Stomach smooth muscle (tissue), 2 donors: ENCODE data around the gene INHBE.
"Not testable (repeated sequence)": the region's sequence is repeated elsewhere in the genome, so short reads cannot be mapped to it uniquely, and the experiment has no call there.

ENCODE experiments used
- H3K27ac ChIP-seq: one replicate; pipeline ENCODE4 v1.7.0; 2013; ENCODE audit warnings: mild to moderate bottlenecking, low read length, inconsistent platforms
- H3K27me3 ChIP-seq, 2 donors: one replicate each; pipeline ENCODE4 v1.7.0; 2013; ENCODE audit warnings: low read length in 2 of 2; ENCODE audit not compliant: insufficient read depth in 2 of 2, control insufficient read depth in 1 of 2
- H3K36me3 ChIP-seq, 2 donors: one replicate each; pipeline ENCODE4 v1.7.0; 2013; ENCODE audit warnings: low read length in 2 of 2; ENCODE audit not compliant: control insufficient read depth in 2 of 2, insufficient read depth in 2 of 2
- H3K4me1 ChIP-seq: one replicate; pipeline ENCODE4 v1.7.0; 2013; ENCODE audit warnings: low read length; ENCODE audit not compliant: control insufficient read depth, insufficient read depth
- H3K4me3 ChIP-seq, 2 donors: one replicate each; pipeline ENCODE4 v1.7.0; 2013; ENCODE audit warnings: low read length in 2 of 2
- H3K9ac ChIP-seq, 2 donors: one replicate each; pipeline ENCODE4 v1.7.0; 2013; ENCODE audit warnings: low read length in 2 of 2, mild to moderate bottlenecking in 1 of 2
- H3K9me3 ChIP-seq, 2 donors: one replicate each; pipeline ENCODE4 v1.7.0; 2013; ENCODE audit warnings: low read length in 2 of 2; ENCODE audit not compliant: control insufficient read depth in 2 of 2
- donor health status: healthy.
- donor health status: Pancreatic carcinoma.

The INHBE gene

GRCh38 chr12:57429473-57430111 lies 25.5 kb upstream of the INHBE start:
- peaks cover 0 to 2% of the 10 kb centered on the region in 2 donors for H3K36me3 ChIP-seq
- H3K9me3 ChIP-seq = no peaks in the 10 kb centered on the region
- peak overlapping the region; percentile 79 to 96 for H3K4me3 ChIP-seq

DNA sequence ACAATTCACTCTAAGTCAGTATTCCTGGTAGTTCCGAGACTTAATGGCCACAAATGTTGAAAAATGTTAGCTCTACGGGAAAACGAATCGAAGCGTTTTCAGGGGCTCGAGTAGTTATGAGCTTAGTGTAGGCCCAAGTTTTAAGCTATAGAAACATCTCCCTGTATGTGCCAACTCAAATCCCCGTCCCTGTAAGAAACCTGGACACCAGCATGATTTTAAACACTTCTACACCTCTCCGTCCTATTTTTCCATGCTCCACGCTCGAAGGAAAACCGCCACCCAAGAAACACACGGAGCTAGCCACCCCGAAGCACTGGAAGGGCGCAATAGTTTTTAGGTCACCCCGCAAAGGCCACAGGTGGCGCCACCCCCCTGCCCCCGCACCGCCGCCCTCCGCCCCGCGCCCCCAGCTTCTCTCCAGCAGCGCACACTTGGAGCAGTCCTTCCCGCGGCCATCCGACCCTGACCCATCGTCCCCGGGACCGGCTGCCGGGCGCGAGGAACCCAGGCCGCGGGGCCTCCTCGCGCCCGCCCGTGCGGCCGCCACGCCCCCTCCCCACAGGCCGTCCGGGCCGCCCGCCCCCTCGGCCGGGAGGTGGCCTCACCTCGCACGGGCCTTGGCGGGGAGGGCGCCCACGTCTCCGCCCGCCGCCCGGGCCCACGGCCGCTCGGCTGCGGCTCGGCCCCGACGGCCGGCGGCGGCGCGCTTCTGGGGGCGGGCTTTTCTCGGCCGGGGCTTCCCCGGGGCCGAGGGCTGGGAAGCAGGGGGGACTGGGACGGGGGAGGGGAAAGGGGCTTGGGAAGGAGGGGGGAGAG lies 24.8 kb upstream of the INHBE start:
- Histone ChIP-seq H3K9ac (peak overlapping the region; percentile 81 to 99), H3K4me3 (peak overlapping the region; percentile 79 to 96), H3K4me1 (peaks cover 7% of the 10 kb centered on the region), H3K27me3 (no peaks in the 10 kb centered on the region), H3K36me3 (peaks cover 0 to 2% of the 10 kb centered on the region in 2 donors), H3K9me3 (no peaks in the 10 kb centered on the region), H3K27ac (peak overlapping the region; percentile 85)

More at GRCh38 chr12:57429473-57430111, 25.5 kb upstream of the INHBE start:
- no peaks in the 10 kb centered on the region for H3K27me3 ChIP-seq
- H3K27ac ChIP-seq = peak overlapping the region; percentile 63
- H3K9ac ChIP-seq = peak overlapping the region; percentile 81 to 99
- peaks cover 7% of the 10 kb centered on the region for H3K4me1 ChIP-seq

- Histone ChIP-seq H3K27me3 (no peaks in the 10 kb centered on the region), H3K27ac (peak within 1 kb of the TSS; percentile 85), H3K9me3 (no peaks in the 10 kb centered on the region), H3K36me3 (no peaks in the 10 kb centered on the region), H3K4me3 (peak within 1 kb of the TSS; percentile 79 to 96), H3K4me1 (peaks cover 7% of the 10 kb centered on the region), H3K9ac (peak within 1 kb of the TSS; percentile 81 to 99)
Measured at GRCh38 chr12:57430931-57431566, 24.1 kb upstream of the INHBE start, which contains the start of gene R3HDM2. Gene R3HDM2, minus strand, starts transcription at chr12:57431043. Its CDS starts 120,615 bp downstream, at chr12:57310428.

- Histone ChIP-seq H3K4me3 (peak overlapping the region in 1 of 2 donors; percentile 79), H3K27ac (peak overlapping the region; percentile 85), H3K36me3 (no peaks in the 10 kb centered on the region), H3K9ac (peak overlapping the region in 1 of 2 donors; percentile 99), H3K9me3 (no peaks in the 10 kb centered on the region), H3K27me3 (no peaks in the 10 kb centered on the region), H3K4me1 (peaks cover 7% of the 10 kb centered on the region)
Measured at GRCh38 chr12:57431654-57432188, 23.4 kb upstream of the INHBE start.

DNA sequence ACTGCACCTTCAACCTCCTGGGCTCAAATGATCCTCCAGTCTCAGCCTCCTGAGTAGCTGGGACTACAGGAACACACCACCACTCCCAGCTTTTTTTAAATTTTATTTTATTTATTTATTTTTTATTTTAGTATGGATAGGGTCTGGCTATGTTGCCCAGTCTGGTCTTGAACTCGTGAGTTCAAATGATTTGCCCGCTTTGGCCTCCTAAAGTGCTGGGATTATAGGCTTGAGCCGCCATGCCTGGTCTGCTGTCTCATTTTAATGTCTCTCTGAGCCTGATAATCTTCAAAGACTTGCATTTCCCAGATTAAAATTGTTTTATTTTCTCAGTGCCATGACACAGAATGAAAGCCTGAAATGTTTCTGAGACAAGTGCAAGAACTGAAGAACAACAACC lies 21.7 kb upstream of the INHBE start:
- peaks cover 7% of the 10 kb centered on the region for H3K4me1 ChIP-seq
- H3K27me3 ChIP-seq = no peaks in the 10 kb centered on the region
- H3K9me3 ChIP-seq = no peaks in the 10 kb centered on the region
- no peak overlapping the region for H3K27ac ChIP-seq
- H3K4me3 ChIP-seq = no peak overlapping the region
- H3K9ac ChIP-seq = no peak overlapping the region
- H3K36me3 ChIP-seq = no peaks in the 10 kb centered on the region

GRCh38 chr12:57434517-57435223 lies 20.4 kb upstream of the INHBE start, which contains the start of gene INHBC:
Gene INHBC, plus strand, starts transcription at chr12:57434784. Its CDS starts 103 bp downstream, at chr12:57434887.
- Histone ChIP-seq H3K27me3 (no peaks in the 10 kb centered on the region), H3K36me3 (no peaks in the 10 kb centered on the region), H3K9me3 (no peaks in the 10 kb centered on the region), H3K9ac (no peak within 1 kb of the TSS), H3K4me3 (no peak within 1 kb of the TSS), H3K4me1 (peaks cover 3% of the 10 kb centered on the region), H3K27ac (no peak within 1 kb of the TSS)

DNA sequence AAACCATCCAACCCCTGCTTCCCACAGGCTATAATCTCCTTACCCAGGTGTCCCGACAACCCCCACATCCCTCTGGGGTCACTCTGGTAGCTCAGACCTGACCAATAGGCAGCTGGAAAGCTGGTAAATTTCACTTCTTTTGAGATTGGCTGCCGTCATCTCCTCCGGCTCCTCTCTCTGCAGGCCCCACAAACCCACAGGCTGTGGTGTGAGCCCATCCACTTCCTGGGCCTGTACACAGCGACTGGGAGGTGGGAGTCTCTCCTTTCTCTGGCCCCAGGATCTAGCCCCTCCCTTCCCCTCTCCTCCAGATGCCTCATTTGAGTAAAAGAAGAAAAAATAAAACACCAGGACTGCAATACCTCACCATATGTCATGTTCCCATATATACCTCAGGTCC lies 19.8 kb upstream of the INHBE start:
- H3K27ac ChIP-seq = no peak overlapping the region
- no peak overlapping the region for H3K4me3 ChIP-seq
- H3K4me1 ChIP-seq = no peaks in the 10 kb centered on the region
- H3K27me3 ChIP-seq = no peaks in the 10 kb centered on the region
- no peak overlapping the region for H3K9ac ChIP-seq
- no peaks in the 10 kb centered on the region for H3K9me3 ChIP-seq
- no peaks in the 10 kb centered on the region for H3K36me3 ChIP-seq

- Histone ChIP-seq H3K4me1 (no peaks in the 10 kb centered on the region), H3K27ac (no peak overlapping the region), H3K36me3 (no peaks in the 10 kb centered on the region), H3K9me3 (no peaks in the 10 kb centered on the region), H3K9ac (no peak overlapping the region), H3K27me3 (no peaks in the 10 kb centered on the region), H3K4me3 (no peak overlapping the region)
Measured at GRCh38 chr12:57438400-57438799, 16.7 kb upstream of the INHBE start.

DNA sequence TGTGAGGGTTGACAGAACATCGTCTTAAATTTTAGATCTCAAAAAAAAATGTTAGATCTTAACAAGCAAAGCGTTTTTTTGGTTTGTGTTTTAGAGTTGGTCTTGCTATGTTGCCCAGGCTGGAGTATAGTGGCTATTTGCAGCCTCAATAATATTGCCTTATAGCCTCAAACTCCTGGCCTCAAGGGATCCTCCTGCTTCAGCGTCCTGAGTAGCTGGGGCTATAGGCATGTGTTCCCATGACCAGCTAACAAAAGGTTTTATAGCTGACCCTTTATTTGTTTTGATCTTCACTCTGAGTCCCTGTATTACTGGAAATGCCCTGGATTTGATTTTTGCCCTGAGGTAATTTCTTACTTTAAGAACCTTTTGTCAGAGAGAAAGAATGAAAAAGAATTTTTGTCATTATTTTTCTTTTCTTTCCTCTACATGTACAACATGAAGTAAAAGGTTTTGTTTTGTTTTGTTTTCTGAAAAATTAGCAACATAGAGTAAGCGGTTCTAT lies 15.3 kb upstream of the INHBE start:
- Histone ChIP-seq H3K27me3 (no peaks in the 10 kb centered on the region), H3K9ac (no peak overlapping the region), H3K36me3 (no peaks in the 10 kb centered on the region), H3K4me3 (no peak overlapping the region), H3K27ac (no peak overlapping the region), H3K9me3 (no peaks in the 10 kb centered on the region), H3K4me1 (no peaks in the 10 kb centered on the region)

GRCh38 chr12:57441393-57441792 lies 13.7 kb upstream of the INHBE start:
- H3K9ac ChIP-seq, H3K27me3 ChIP-seq, H3K27ac ChIP-seq, H3K4me1 ChIP-seq, H3K36me3 ChIP-seq, H3K4me3 ChIP-seq, H3K9me3 ChIP-seq: not testable (repeated sequence)
